ENCODE results near the gene BTD. TPM values are rescaled to one million over a fixed set of nuclear protein-coding genes. Genes with fewer than 3 reads are reported as not detected.

The BTD gene
- total and polyA plus RNA-seq, 4 donors: 45.8 to 78.1 (median 47.8) TPM

GRCh38 chr3:15629860-15630597 lies 28.5 kb downstream of the BTD start:
- Histone ChIP-seq H3K4me1 (ENCODE audit: control insufficient read depth in 4 of 4, insufficient read depth in 4 of 4, low read length in 3 of 4) (peaks cover 0 to 24% (median 11%) of the 10 kb centered on the region in 4 donors), H3K9me3 (ENCODE audit: control insufficient read depth in 4 of 4, low read length in 3 of 4) (no peaks in the 10 kb centered on the region), H3K36me3 (ENCODE audit: control insufficient read depth in 4 of 4, insufficient read depth in 3 of 4, low read depth in 1 of 4, low read length in 3 of 4) (no peaks in the 10 kb centered on the region), H3K27ac (ENCODE audit: low read depth in 1 of 2, low read length in 2 of 2) (peak overlapping the region in 1 of 2 donors; percentile 27), H3K9ac (ENCODE audit: low read depth in 1 of 2, low read length in 2 of 2) (peak overlapping the region; percentile 43 to 61), H3K27me3 (ENCODE audit: control insufficient read depth in 4 of 4, insufficient read depth in 4 of 4, low read length in 3 of 4) (no peaks in the 10 kb centered on the region), H3K4me3 (ENCODE audit: low read depth in 1 of 3, low read length in 3 of 3) (peak overlapping the region in 1 of 3 donors; percentile 15)
- DNase-seq (ENCODE audit: low spot score): no peak
- TF ChIP-seq, protein P1, sequence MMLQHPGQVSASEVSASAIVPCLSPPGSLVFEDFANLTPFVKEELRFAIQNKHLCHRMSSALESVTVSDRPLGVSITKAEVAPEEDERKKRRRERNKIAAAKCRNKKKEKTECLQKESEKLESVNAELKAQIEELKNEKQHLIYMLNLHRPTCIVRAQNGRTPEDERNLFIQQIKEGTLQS (IDR thresholded peaks at IDR 0.05): no peak
- TF ChIP-seq FOXA1 (IDR thresholded peaks at IDR 0.05) (no peak), RXRA (IDR thresholded peaks at IDR 0.05) (peak in 1 of 2 donors; percentile 22), NR2F2 (IDR thresholded peaks at IDR 0.05) (peak; percentile 10), GABPA (IDR thresholded peaks at IDR 0.05 in 1 of 2, conservative IDR thresholded peaks at IDR 0.05 in 1 of 2) (no peak), YY1 (IDR thresholded peaks at IDR 0.05) (no peak), HNF4G (IDR thresholded peaks at IDR 0.05) (no peak), HNF4A (conservative IDR thresholded peaks at IDR 0.05) (peak in 1 of 2 donors; percentile 23), FOXA2 (IDR thresholded peaks at IDR 0.05) (no peak), MAX (IDR thresholded peaks at IDR 0.05) (no peak), EGR1 (IDR thresholded peaks at IDR 0.05; ENCODE audit: low read depth in 2 of 2) (no peak), ZBTB33 (IDR thresholded peaks at IDR 0.05) (no peak), RAD21 (IDR thresholded peaks at IDR 0.05) (peak; percentile 79 to 82), JUND (IDR thresholded peaks at IDR 0.05) (no peak), TAF1 (conservative IDR thresholded peaks at IDR 0.05) (no peak), SP1 (IDR thresholded peaks at IDR 0.05) (no peak)
- TF ChIP-seq, protein P2, sequence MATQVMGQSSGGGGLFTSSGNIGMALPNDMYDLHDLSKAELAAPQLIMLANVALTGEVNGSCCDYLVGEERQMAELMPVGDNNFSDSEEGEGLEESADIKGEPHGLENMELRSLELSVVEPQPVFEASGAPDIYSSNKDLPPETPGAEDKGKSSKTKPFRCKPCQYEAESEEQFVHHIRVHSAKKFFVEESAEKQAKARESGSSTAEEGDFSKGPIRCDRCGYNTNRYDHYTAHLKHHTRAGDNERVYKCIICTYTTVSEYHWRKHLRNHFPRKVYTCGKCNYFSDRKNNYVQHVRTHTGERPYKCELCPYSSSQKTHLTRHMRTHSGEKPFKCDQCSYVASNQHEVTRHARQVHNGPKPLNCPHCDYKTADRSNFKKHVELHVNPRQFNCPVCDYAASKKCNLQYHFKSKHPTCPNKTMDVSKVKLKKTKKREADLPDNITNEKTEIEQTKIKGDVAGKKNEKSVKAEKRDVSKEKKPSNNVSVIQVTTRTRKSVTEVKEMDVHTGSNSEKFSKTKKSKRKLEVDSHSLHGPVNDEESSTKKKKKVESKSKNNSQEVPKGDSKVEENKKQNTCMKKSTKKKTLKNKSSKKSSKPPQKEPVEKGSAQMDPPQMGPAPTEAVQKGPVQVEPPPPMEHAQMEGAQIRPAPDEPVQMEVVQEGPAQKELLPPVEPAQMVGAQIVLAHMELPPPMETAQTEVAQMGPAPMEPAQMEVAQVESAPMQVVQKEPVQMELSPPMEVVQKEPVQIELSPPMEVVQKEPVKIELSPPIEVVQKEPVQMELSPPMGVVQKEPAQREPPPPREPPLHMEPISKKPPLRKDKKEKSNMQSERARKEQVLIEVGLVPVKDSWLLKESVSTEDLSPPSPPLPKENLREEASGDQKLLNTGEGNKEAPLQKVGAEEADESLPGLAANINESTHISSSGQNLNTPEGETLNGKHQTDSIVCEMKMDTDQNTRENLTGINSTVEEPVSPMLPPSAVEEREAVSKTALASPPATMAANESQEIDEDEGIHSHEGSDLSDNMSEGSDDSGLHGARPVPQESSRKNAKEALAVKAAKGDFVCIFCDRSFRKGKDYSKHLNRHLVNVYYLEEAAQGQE (IDR thresholded peaks at IDR 0.05): no peak
- TF ChIP-seq, protein P3, sequence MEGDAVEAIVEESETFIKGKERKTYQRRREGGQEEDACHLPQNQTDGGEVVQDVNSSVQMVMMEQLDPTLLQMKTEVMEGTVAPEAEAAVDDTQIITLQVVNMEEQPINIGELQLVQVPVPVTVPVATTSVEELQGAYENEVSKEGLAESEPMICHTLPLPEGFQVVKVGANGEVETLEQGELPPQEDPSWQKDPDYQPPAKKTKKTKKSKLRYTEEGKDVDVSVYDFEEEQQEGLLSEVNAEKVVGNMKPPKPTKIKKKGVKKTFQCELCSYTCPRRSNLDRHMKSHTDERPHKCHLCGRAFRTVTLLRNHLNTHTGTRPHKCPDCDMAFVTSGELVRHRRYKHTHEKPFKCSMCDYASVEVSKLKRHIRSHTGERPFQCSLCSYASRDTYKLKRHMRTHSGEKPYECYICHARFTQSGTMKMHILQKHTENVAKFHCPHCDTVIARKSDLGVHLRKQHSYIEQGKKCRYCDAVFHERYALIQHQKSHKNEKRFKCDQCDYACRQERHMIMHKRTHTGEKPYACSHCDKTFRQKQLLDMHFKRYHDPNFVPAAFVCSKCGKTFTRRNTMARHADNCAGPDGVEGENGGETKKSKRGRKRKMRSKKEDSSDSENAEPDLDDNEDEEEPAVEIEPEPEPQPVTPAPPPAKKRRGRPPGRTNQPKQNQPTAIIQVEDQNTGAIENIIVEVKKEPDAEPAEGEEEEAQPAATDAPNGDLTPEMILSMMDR (IDR thresholded peaks at IDR 0.05; ENCODE audit: low read depth, low read length, missing input control): peak; percentile 77
- 41% methylated on average over 10 of the region's 10 CpGs for WGBS

Measured in liver (tissue), 9 donors.